Sciatic nerve (tissue), 2 donors: ENCODE measurements around the gene FRMD7. TPM values are rescaled to one million over a fixed set of nuclear protein-coding genes. Genes with fewer than 3 reads are reported as not detected.
"Not testable (repeated sequence)": the region's sequence is repeated elsewhere in the genome, so short reads cannot be mapped to it uniquely, and the experiment has no call there.

ENCODE experiments used
- ATAC-seq: fragments of 200-7000 bp; cut with Tn5 transposase; one replicate; pipeline ENCODE4 v1.9.1; 2020; ENCODE audit warnings: mild to moderate bottlenecking, moderate library complexity
- DNase-seq: peaks from one replicate; pipeline ENCODE4 v3.0.0-alpha.2; 2020; ENCODE audit warnings: low spot score
- intact Hi-C: fragments of 100-400 bp; cut with DNase I; formaldehyde crosslinking; loops from one replicate; pipeline ENCODE4 v1.14.2; 2022
- total RNA-seq: library from RNA; stranded (reverse); fragmentation: NEBNext Ultra II Directional; extraction: Animal tissue kit (Norgen Biotek cat#: 25700); gene quantifications from one replicate; pipeline ENCODE4 v1.2.1, GENCODE V29; 2021
- donor health status: DM: no; HTN: no; CAD: no.
- donor health status: DM: no; HTN: no; CAD: no.

The FRMD7 gene, protein sequence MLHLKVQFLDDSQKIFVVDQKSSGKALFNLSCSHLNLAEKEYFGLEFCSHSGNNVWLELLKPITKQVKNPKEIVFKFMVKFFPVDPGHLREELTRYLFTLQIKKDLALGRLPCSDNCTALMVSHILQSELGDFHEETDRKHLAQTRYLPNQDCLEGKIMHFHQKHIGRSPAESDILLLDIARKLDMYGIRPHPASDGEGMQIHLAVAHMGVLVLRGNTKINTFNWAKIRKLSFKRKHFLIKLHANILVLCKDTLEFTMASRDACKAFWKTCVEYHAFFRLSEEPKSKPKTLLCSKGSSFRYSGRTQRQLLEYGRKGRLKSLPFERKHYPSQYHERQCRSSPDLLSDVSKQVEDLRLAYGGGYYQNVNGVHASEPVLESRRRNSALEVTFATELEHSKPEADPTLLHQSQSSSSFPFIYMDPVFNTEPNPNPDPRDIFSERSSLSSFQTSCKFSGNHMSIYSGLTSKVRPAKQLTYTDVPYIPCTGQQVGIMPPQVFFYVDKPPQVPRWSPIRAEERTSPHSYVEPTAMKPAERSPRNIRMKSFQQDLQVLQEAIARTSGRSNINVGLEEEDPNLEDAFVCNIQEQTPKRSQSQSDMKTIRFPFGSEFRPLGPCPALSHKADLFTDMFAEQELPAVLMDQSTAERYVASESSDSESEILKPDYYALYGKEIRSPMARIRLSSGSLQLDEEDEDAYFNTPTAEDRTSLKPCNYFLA
- total RNA-seq = not detected

DNA sequence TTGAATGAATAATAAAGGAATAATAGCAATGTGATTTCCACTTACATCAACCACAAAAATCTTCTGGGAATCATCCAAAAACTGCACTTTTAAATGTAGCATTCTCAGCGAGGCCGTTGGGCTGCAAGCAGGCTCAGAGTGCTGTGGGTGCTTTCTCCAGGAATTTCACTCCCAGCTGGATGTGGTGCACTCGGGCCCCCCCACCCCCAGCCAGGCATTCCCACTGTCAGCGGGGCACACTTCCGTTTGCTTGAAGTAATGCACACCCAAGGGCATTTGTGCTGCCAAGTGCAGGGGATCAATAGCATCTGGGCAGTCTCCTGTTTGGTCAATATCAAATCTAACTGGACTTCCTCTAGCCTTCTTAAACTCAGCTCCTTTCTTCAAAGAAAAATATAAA lies at the start of gene FRMD7:
FRMD7 (minus strand) TSS at position 278 of the 400 bp plus-strand sequence; CDS start at position 102, 176 bp downstream.
- DNase-seq (no peak), ATAC-seq (no peak)
- intact Hi-C loops = no loop called here

DNA sequence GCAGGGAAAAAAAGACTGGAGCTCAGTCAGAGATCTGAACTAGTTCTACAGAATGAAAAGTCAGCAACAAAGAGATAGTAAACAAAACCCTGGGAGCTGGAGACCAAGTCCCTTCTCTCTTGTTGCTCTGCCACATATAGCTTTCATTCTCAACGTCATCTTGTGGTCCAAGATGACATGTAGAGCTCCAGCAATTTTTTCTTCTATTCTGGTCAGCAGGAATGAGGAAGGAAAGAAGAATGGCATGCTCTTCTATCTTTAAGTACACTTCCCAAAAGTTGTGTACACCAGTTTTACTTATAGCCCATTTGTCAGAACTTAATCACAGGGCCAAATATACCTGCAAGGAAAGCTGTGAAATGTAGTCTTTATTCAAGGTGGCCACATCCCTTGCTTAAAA lies 45.8 kb upstream of the FRMD7 start:
- intact Hi-C loops = no loop called here
- no peak for ATAC-seq
- no peak for DNase-seq

DNA sequence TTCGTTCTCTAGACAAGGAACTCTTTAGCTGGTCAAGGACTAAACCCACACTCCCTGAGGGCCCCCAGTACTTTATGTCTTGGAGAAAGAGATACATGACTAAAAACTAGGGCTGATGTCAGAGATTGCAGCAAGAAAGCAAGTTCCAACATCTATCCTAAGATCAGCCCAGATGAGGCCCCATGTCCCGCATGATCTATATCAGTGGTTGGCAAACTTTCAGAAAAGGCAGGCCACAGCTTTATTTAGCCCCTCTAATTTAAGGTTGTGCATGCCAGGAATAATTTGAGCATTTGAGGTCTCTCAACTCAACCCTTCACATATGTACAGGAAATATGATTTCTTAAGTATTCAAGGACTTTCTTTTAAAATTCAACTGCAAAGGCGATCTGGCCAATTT lies 44.1 kb upstream of the FRMD7 start:
- ATAC-seq = no peak
- no peak for DNase-seq
- intact Hi-C loops = no loop called here

DNA sequence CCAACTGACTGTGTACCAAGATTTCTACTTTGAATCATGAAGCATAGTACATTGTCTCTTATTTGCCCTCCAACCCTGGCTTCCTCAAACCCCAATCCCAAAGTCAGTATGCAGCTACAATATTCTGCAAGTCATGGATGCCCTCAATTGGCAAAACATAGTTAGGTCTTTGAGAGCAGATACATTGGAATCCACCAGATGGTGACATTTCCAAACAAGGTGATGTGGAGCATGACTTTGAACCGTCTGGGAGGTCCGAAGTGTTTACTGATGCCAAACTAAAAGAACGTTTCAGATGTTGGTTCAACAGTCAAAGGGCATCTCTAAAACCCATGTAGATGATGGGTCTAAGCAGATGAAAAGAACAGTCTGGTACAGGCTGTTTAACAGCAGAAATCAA lies 43.7 kb upstream of the FRMD7 start:
- intact Hi-C loops = no loop called here
- ATAC-seq = no peak
- DNase-seq = no peak

DNA sequence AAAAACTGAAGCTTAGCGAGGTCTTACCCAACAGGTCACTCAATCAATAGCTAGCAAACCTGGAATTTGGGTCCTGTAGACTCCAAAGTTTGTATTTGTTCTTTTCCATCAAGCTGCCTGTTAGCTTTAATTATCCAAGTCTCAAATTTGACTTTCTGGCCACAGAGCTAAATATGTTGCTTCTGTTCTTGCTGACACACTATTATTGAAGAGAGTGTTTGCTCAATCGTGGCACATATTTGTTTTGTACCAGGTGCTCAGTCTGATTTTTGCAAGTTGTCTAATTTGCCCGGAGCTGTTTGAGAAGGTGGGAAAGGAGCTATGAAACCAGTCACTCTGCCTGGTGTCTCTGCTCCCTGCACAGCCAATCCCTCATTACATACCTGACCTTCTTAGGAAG lies 41.7 kb upstream of the FRMD7 start:
- ATAC-seq (no peak), DNase-seq (no peak)
- intact Hi-C loops = no loop called here

DNA sequence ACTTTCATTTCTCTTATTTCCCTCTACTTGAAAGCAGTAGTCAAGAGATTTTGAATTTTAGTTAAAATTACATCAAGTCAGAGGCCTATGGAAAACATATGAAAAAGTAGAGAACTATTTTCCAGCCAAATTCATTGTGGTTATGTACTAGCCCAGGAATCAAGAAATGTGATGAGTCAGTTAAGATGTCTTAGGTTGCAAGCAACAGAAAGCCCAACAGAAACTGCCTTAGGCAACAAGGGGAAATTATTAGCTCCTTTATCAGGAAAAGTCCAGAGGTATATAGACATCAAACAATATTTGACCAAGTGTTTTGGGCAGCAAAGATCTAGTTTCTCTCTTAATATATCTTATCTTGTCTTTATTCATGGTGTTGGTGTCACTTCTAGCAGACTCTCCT lies 37.8 kb upstream of the FRMD7 start:
- DNase-seq (no peak), ATAC-seq (no peak)
- intact Hi-C loops = no loop called here

DNA sequence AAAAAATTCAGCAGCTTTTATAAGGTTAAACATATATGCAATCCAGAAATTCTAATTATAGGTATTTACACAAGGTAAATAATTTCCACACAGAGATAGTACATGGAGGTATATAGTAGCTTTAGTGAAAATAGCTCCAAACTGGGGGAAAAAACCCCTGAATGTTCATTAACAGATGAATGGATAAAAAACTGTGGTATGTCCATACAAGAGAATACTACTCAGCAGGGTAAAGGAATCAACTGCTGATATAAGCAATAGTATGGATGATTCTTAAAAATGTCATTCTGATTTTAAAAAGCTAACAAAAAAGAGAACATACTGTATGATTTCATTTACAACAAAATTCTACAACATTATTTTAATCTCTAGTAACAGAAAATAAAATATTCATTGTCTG lies 37.2 kb upstream of the FRMD7 start:
- DNase-seq (no peak), ATAC-seq (no peak)
- intact Hi-C loops = no loop called here

DNA sequence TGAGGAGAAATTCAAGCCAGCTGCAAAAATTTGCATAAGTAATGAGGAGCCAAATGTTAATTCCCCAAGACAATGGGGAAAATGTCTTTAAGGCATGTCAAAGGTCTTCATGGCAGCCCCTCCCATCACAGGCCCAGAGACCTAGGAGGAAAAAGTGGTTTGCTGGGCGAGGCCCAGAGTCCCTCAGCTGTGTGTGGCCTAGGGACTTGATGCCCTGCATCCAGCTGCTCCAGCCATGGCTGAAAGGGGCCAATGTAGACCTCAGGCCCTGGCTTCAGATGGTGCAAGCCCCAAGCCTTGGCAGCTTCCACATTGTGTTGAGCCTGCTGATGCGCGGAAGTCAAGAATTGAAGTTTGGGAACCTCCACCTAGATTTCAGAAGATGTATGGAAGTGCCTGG lies 35.3 kb upstream of the FRMD7 start:
- intact Hi-C loops, DNase-seq, ATAC-seq: not testable (repeated sequence)

DNA sequence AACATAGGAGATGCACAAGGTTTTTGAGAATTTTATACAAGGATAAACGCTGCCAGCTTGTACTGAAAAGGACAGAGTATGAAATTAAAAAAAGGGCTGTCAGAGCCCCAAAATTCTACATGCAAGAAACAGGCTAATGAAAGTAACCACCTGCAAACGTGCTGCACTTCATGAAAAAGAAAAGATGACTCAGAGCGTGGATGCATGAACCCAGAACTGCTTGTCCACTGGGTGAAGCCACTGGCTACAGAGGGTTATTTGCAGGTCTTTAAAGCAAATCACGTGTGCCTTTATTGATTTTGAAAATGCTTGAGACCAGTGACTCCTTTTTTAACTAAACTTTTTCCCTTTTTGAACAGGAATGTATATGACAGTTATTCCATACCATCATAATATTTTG lies 25.3 kb upstream of the FRMD7 start:
- ATAC-seq (no peak), DNase-seq (no peak)
- intact Hi-C loops = no loop called here

DNA sequence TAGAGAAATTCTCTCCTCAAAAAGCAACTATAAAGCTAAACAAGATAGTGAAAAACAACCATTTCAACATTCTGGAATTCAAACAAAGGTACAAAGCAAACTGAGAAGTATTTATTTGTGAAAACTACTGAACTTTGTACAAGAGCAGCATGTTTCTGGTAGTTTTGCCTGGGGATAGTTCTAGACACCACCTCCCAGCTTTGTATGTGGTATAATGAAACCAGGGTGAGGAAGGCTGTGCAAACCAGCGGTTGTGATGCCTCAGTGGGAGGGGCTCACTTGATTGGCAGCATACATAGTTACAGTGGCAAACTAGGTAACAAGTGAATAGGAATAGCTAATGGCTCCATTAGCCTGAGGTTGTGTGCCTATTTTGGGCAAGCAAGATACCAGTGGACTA lies 18.6 kb upstream of the FRMD7 start:
- DNase-seq (no peak), ATAC-seq (no peak)
- intact Hi-C loops = no loop called here

DNA sequence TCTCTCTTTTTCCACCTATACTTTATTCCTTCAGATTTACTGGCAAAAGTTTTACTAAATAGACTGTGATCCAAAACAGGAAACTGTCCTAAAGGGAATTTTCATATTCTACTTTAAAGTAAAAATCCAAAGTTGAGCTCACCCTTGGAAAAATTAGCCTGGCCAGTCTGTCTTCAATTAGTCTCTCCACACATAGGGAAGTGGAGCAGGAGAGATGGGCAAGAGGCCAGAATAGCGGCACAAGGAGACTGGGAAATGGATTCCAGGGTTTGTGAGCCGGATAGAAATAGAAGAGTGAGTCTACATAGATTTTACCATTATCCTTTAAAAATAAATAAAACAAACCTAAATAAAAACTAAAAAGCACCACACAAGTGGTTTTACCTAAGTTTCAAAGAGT lies 16.2 kb upstream of the FRMD7 start:
- intact Hi-C loops = no loop called here
- ATAC-seq (no peak), DNase-seq (no peak)

DNA sequence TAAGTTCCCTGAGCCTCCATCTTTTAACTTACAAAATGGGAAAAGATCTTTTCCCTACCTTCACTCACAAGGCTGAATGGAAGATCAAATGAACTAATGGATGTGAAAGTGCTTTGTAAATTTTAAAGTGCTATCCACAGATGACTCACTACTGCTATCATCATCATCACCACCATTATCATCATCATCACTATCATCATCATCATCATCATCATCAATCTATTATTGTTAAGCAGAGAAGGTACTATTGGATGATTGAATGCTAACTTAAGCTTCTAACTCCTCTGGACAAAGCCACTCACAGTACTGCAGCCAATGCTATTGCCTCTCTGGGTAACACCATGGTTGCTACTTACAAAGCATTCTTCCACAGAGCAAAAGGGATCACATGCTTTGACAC lies 1.9 kb downstream of the FRMD7 start:
- intact Hi-C loops = no loop called here
- ATAC-seq (no peak), DNase-seq (no peak)

DNA sequence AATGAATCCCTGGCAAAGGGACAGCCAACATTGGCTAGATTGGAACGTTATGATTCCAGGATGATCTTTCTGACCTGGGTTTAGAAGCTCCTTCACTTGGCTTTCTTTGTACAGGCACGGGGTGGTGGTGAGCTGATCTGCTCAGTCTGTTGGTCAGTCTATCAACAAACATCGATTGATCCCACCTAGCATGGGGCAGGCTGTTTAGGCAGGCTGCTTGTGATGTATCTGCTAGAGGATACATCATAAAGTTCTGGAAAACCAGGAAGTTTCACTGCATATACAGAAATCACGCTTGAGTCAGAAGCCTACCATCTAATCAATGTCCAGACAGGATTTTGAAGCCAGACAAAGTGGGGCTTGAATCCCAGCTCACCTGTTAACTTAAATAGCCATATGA lies 6.9 kb downstream of the FRMD7 start:
- intact Hi-C loops = no loop called here
- ATAC-seq = no peak
- no peak for DNase-seq

DNA sequence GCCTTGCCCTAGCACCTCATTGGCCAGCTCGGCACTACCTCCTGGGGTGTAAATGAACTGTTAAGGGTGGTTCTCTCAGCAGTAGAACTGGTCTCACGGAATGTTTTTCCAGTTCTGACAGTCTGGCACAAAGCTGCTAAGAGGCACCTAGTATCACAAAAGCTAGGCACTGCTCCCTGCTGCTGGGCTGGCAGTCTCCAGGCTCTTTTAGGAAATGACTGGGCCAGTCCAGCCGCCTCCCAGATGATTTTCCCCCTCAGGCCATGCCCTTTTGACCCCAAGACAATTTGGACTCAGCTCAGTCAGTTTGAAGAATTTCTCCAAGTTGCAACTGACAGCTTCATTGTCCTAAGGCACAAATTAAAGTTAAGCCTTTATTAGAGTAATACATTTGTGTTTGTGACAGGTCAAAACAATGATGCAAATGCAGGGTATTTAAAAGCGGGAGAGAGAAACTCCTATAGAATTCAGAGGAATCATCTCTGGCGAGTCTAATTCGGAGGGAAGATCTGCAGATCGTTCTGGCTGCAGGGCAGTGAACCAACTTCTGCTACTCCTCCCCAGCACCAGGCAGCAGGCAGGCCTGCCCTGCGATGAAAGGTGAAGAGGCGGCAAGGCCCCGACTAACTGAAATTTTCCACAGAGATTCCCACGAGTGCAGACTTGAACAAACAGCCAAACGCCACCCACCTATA lies 7.9 kb downstream of the FRMD7 start:
- DNase-seq (no peak), ATAC-seq (no peak)
- intact Hi-C loops = no loop called here

DNA sequence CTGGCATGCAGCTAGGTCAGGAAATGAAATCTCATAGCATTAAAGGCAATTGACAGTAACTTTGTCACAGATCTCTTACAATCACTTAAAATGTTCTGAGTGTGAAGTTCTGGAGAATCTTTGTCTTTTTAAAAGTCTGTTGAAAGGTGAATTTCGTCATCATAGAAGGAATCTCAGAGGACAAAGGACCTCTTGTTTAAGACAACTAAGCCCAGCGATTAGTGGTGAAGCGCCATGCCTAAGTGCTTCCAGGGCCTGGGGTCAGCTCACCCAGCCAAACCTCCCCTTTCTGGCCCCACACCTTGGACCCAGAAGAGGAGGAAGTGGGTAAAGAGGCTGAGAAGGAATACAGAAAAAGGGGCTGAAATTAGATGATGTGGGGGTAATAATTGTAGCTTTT lies 8.5 kb downstream of the FRMD7 start:
- no peak for DNase-seq
- intact Hi-C loops = no loop called here
- ATAC-seq = no peak

DNA sequence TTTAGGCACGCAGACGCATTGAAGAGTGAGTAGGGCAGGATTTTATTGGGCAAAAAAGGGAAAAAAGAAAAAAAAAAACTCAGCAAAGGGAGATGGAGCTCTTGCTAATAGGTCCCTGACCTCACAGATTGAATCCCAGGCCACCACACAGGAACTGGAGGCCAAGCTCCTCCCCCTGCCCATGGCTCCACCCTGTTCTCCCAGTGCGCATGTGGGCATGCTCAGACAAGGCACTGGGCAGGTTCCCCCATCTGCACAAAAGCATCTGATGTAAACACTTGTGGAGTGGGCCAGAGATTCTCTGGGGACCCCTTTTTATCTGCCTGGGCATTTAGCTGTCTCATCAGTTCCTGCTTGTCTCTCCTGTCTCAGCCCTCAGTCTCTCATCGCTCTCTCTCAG lies 9.5 kb downstream of the FRMD7 start:
- ATAC-seq (no peak), DNase-seq (no peak)
- intact Hi-C loops = no loop called here

DNA sequence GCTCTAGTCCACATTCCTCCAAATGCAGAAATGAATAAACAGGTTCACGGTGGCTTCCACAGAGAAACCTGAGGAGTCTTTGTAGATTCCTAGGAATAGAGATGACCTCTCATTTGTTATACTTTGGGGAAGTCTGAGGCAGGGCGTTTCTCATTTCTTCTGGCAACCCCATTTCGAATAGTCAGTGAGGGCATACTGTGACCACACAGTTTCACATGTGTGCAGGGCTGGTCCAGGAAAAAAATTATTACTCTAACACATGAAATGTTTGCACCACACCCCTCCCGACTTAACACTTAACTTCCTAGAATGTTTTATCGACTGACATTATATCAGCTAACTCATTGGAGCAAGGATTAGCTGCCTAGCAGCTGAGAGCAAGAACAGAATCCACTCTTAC lies 12.0 kb downstream of the FRMD7 start:
- ATAC-seq (no peak), DNase-seq (no peak)
- intact Hi-C loops = no loop called here

DNA sequence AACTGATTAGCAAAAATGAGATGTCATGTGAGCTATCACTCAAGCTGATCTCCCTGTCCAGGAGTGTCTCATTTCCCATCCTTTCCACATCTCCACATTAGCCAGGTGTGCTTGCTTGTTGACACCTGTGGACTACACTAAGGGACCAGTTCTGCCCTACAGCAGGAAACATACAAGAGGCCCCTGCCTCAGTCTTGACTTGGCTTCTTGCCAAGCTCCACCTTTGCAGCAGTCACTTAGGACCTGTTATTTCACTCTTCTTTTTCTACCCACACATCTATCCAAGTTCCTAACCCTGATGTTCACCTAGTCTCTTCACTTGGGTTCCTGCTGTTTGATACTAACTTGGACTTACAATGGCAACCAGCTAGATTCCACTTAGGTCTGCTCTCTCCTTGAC lies 13.2 kb downstream of the FRMD7 start:
- intact Hi-C loops = no loop called here
- ATAC-seq (no peak), DNase-seq (no peak)

DNA sequence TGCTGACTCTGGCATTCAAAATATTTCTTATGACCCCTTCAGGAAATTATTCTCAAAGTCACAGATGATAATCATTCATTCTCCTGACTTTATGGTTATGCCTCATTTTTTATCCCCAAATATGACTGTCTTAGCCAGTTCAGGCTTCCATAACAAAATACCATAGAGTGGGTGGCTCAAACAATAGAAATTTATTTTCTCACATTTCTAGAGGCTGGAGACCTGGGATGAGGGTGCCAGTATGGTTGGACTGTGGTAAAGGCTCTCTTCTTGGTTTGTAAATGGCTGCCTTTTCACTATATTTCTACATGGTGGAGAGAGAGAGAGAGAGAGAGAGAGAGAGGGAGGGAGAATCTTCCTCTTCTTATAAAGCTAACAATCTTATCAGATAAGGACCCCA lies 20.5 kb downstream of the FRMD7 start:
- ATAC-seq (no peak), DNase-seq (no peak)
- intact Hi-C loops = no loop called here

DNA sequence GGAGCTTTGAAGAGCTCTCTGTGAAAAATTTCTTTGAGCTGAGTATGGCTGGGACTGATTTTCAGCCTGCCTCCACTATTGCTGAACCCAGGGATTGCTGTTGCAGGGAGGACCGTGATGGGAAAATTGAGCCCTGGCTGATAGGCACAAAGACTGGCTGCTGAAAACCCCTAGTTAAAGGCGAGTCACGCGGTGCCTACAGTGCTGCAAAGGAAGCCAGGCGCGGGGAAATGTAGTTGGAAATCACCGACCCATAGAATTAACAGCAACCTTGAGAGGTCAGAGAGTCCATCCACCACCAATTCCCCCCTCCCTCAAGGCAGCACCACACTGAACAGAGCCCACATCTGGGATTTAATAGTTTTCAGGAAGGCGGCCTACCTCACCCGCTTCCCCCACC lies 26.0 kb downstream of the FRMD7 start:
- intact Hi-C loops = no loop called here
- DNase-seq (no peak), ATAC-seq (no peak)
